ENCODE data around the gene SBSN.

The SBSN gene

GRCh38 chr19:35528218-35529038 lies at the start of gene SBSN:
SBSN (minus strand) TSS chr19:35528311; CDS start chr19:35528281, 30 bp downstream.
- TF ChIP-seq, protein P1, sequence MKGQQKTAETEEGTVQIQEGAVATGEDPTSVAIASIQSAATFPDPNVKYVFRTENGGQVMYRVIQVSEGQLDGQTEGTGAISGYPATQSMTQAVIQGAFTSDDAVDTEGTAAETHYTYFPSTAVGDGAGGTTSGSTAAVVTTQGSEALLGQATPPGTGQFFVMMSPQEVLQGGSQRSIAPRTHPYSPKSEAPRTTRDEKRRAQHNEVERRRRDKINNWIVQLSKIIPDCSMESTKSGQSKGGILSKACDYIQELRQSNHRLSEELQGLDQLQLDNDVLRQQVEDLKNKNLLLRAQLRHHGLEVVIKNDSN (IDR thresholded peaks at IDR 0.05): no peak
- TF ChIP-seq CREB1 (IDR thresholded peaks at IDR 0.05; ENCODE audit: low read depth): no peak
- TF ChIP-seq YY1 (IDR thresholded peaks at IDR 0.05; ENCODE audit: low read depth): no peak
- no peak for TF ChIP-seq FOXM1 (IDR thresholded peaks at IDR 0.05; ENCODE audit: borderline replicate concordance, low read depth)
- TF ChIP-seq, protein P2, sequence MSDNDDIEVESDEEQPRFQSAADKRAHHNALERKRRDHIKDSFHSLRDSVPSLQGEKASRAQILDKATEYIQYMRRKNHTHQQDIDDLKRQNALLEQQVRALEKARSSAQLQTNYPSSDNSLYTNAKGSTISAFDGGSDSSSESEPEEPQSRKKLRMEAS (IDR thresholded peaks at IDR 0.05): no peak

- TF ChIP-seq CREB1 (IDR thresholded peaks at IDR 0.05; ENCODE audit: low read depth) (no peak), RAD21 (IDR thresholded peaks at IDR 0.05; ENCODE audit: low read depth) (no peak), YY1 (IDR thresholded peaks at IDR 0.05; ENCODE audit: low read depth) (no peak), FOXM1 (IDR thresholded peaks at IDR 0.05; ENCODE audit: borderline replicate concordance, low read depth) (no peak), CEBPB (IDR thresholded peaks at IDR 0.05) (no peak), TEAD4 (IDR thresholded peaks at IDR 0.05) (no peak)
- TF ChIP-seq, protein P1 (IDR thresholded peaks at IDR 0.05): no peak
These were observed 43.4 kb upstream of the SBSN start for GRCh38 chr19:35571406-35571965.

GRCh38 chr19:35569281-35569781 lies 41.2 kb upstream of the SBSN start:
- TF ChIP-seq RAD21 (IDR thresholded peaks at IDR 0.05; ENCODE audit: low read depth) (no peak), EGR1 (IDR thresholded peaks at IDR 0.05) (no peak), TEAD4 (IDR thresholded peaks at IDR 0.05) (no peak), EP300 (IDR thresholded peaks at IDR 0.05; ENCODE audit: borderline replicate concordance) (no peak), CEBPB (IDR thresholded peaks at IDR 0.05) (no peak), CREB1 (IDR thresholded peaks at IDR 0.05; ENCODE audit: low read depth) (no peak), ZBTB7A (IDR thresholded peaks at IDR 0.05; ENCODE audit: low read depth) (no peak), YY1 (IDR thresholded peaks at IDR 0.05; ENCODE audit: low read depth) (no peak), NFIC (IDR thresholded peaks at IDR 0.05) (no peak)
- TF ChIP-seq, protein P2 (IDR thresholded peaks at IDR 0.05): no peak
- TF ChIP-seq, protein P1 (IDR thresholded peaks at IDR 0.05): no peak

- TF ChIP-seq RAD21 (IDR thresholded peaks at IDR 0.05; ENCODE audit: low read depth): no peak
- TF ChIP-seq FOXM1 (IDR thresholded peaks at IDR 0.05; ENCODE audit: borderline replicate concordance, low read depth): no peak
- TF ChIP-seq, protein P2 (IDR thresholded peaks at IDR 0.05): no peak
- 0 out of 2 replicates have a peak, but pooled peaks have one; percentile 5 for TF ChIP-seq CEBPB (IDR thresholded peaks at IDR 0.05)
These were observed 38.6 kb upstream of the SBSN start for GRCh38 chr19:35566738-35567137.

DNA sequence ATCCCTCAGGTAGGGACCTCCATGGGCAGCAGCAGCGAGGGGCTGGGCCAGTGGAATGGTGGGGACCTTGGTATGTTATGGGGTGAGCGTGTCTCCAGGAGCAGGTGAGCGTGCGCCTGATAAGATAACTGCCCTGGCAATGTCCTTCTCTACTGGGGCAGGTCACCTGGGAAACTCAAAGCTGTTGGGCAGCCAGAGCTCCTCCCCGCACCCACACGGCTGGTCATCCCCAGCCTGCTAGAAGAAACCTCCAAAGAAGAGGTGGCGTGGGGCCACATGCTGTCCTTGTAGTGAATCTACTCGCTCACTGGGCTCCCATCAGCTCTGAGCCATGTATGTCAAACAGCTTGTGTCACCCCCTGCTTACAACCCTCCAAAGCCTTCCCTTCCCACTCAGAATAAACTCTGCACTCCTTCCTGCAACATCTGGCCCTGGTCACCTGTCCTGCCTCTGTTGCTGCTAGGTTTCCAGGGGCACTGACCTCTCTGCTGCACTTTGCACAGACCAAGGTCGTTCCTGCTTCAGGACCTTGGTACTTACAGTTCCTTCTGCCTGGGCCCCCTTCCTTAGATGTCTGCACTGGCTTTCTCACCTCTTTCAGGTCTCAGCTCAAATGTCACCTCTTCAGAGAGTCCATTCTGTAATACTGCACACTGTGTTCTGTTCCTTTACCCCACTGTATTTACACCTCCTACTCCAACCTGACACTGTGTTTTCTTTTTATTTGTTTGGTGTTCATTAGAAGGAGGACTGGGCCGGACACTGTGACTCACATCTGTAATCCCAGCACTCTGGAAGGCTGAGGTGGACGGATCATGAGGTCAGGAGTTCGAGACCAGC lies 37.1 kb upstream of the SBSN start:
- TF ChIP-seq CEBPB (IDR thresholded peaks at IDR 0.05): no peak
- TF ChIP-seq RAD21 (IDR thresholded peaks at IDR 0.05; ENCODE audit: low read depth): no peak
- TF ChIP-seq YY1 (IDR thresholded peaks at IDR 0.05; ENCODE audit: low read depth): no peak
- no peak for TF ChIP-seq EGR1 (IDR thresholded peaks at IDR 0.05)
- no peak for TF ChIP-seq CREB1 (IDR thresholded peaks at IDR 0.05; ENCODE audit: low read depth)
- no peak for TF ChIP-seq ZBTB7A (IDR thresholded peaks at IDR 0.05; ENCODE audit: low read depth)
- TF ChIP-seq EP300 (IDR thresholded peaks at IDR 0.05; ENCODE audit: borderline replicate concordance): no peak
- no peak for TF ChIP-seq FOXM1 (IDR thresholded peaks at IDR 0.05; ENCODE audit: borderline replicate concordance, low read depth)
- TF ChIP-seq, protein P2 (IDR thresholded peaks at IDR 0.05): no peak
- TF ChIP-seq, protein P1 (IDR thresholded peaks at IDR 0.05): no peak
- TF ChIP-seq, protein P3, sequence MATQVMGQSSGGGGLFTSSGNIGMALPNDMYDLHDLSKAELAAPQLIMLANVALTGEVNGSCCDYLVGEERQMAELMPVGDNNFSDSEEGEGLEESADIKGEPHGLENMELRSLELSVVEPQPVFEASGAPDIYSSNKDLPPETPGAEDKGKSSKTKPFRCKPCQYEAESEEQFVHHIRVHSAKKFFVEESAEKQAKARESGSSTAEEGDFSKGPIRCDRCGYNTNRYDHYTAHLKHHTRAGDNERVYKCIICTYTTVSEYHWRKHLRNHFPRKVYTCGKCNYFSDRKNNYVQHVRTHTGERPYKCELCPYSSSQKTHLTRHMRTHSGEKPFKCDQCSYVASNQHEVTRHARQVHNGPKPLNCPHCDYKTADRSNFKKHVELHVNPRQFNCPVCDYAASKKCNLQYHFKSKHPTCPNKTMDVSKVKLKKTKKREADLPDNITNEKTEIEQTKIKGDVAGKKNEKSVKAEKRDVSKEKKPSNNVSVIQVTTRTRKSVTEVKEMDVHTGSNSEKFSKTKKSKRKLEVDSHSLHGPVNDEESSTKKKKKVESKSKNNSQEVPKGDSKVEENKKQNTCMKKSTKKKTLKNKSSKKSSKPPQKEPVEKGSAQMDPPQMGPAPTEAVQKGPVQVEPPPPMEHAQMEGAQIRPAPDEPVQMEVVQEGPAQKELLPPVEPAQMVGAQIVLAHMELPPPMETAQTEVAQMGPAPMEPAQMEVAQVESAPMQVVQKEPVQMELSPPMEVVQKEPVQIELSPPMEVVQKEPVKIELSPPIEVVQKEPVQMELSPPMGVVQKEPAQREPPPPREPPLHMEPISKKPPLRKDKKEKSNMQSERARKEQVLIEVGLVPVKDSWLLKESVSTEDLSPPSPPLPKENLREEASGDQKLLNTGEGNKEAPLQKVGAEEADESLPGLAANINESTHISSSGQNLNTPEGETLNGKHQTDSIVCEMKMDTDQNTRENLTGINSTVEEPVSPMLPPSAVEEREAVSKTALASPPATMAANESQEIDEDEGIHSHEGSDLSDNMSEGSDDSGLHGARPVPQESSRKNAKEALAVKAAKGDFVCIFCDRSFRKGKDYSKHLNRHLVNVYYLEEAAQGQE (IDR thresholded peaks at IDR 0.05; ENCODE audit: low read depth): no peak
- no peak for TF ChIP-seq TAF1 (IDR thresholded peaks at IDR 0.05; ENCODE audit: low read depth)
- no peak for TF ChIP-seq TCF12 (IDR thresholded peaks at IDR 0.05; ENCODE audit: low read depth)
